HepG2 (cell line): Measurements from ENCODE around the gene PPP1R18. TPM values are rescaled to one million over a fixed set of nuclear protein-coding genes. Genes with fewer than 3 reads are reported as not detected.

Experiments used
- BATF2 ChIP-seq: sonication (generic); formaldehyde crosslinking; IDR thresholded peaks from 2 replicates; pipeline ENCODE4 v1.8.0; 2022; ENCODE audit warnings: mild to moderate bottlenecking, missing genetic modification reagents, moderate library complexity
- CENPT ChIP-seq: sonication (generic); formaldehyde crosslinking; IDR thresholded peaks from 2 replicates; pipeline ENCODE4 v1.8.0; 2022; ENCODE audit warnings: low read depth, mild to moderate bottlenecking, moderate library complexity, missing genetic modification reagents
- GATA4 ChIP-seq: sonication (generic); IDR thresholded peaks from 2 replicates; pipeline ENCODE4 v1.6.1; 2016; ENCODE audit warnings: antibody characterized with exemption, low read depth, borderline replicate concordance
- GATAD1 ChIP-seq: IDR thresholded peaks from 2 replicates; pipeline ENCODE4 v1.6.1; 2016; ENCODE audit warnings: missing genetic modification reagents, missing compliant biosample characterization
- GZF1 ChIP-seq: sonication (generic); formaldehyde crosslinking; IDR thresholded peaks from 2 replicates; pipeline ENCODE4 v1.5.1; 2020; ENCODE audit warnings: mild to moderate bottlenecking, missing genetic modification reagents
- LBX2 ChIP-seq: sonication (generic); formaldehyde crosslinking; IDR thresholded peaks from 2 replicates; pipeline ENCODE4 v1.5.0; 2020; ENCODE audit warnings: missing genetic modification reagents, mild to moderate bottlenecking, borderline replicate concordance
- TFAP4 ChIP-seq: sonication (generic); IDR thresholded peaks from 2 replicates; pipeline ENCODE4 v1.6.1; 2016; ENCODE audit warnings: low read depth, borderline replicate concordance
- TSC22D2 ChIP-seq: sonication (generic); formaldehyde crosslinking; IDR thresholded peaks from 2 replicates; pipeline ENCODE4 v1.5.1; 2020; ENCODE audit warnings: missing genetic modification reagents, mild to moderate bottlenecking, borderline replicate concordance
- ZNF563 ChIP-seq: sonication (generic); formaldehyde crosslinking; IDR thresholded peaks from 2 replicates; pipeline ENCODE4 v1.8.0; 2022; ENCODE audit warnings: mild to moderate bottlenecking, moderate library complexity, missing genetic modification reagents
- polyA plus RNA-seq, 8 experiments: library from polyadenylated mRNA; depleted of rRNA in 3 of 8; stranded (reverse) in 7 of 8; unstranded in 1 of 8; fragments of >200 nt; fragmentation: Illumina TruSeq in 4 of 8; extraction: Trizol in 4 of 8; gene quantifications; 2 replicates each; pipeline versions ENCODE4 v1.2.1 to v1.2.3, GENCODE V29; 2011 to 2016; ENCODE audit warnings: low read depth in 4 of 8, missing spikeins in 1 of 8, mixed read lengths in 1 of 8; ENCODE audit not compliant: insufficient read depth in 1 of 8
- total RNA-seq, 5 experiments: library from RNA; depleted of rRNA; stranded (reverse); fragments of >200 nt; fragmentation: Illumina TruSeq; extraction: Trizol; gene quantifications; 2 replicates each; pipeline ENCODE4 v1.2.3, GENCODE V29; 2016; ENCODE audit warnings: low read depth in 1 of 5
- TF ChIP-seq, protein P1 (sequence below): sonication (generic); formaldehyde crosslinking; conservative IDR thresholded peaks from 2 replicates; pipeline ENCODE4 v1.4.0; 2020; ENCODE audit warnings: mild to moderate bottlenecking, missing genetic modification reagents, moderate library complexity
- TF ChIP-seq, protein P2 (sequence below): sonication (generic); formaldehyde crosslinking; IDR thresholded peaks from 2 replicates; pipeline ENCODE4 v1.5.1; 2020; ENCODE audit warnings: mild to moderate bottlenecking, missing genetic modification reagents, moderate library complexity

Gene PPP1R18
- total and polyA plus RNA-seq, 2 of the 13 experiments (the other 11 are each of a cell fraction or from before 2014, with no cell fraction given) = 4.9 to 9.2 TPM

GRCh38 chr6:30654798-30655742 lies 31.4 kb downstream of the PPP1R18 start (continued):
- TF ChIP-seq, protein P1, sequence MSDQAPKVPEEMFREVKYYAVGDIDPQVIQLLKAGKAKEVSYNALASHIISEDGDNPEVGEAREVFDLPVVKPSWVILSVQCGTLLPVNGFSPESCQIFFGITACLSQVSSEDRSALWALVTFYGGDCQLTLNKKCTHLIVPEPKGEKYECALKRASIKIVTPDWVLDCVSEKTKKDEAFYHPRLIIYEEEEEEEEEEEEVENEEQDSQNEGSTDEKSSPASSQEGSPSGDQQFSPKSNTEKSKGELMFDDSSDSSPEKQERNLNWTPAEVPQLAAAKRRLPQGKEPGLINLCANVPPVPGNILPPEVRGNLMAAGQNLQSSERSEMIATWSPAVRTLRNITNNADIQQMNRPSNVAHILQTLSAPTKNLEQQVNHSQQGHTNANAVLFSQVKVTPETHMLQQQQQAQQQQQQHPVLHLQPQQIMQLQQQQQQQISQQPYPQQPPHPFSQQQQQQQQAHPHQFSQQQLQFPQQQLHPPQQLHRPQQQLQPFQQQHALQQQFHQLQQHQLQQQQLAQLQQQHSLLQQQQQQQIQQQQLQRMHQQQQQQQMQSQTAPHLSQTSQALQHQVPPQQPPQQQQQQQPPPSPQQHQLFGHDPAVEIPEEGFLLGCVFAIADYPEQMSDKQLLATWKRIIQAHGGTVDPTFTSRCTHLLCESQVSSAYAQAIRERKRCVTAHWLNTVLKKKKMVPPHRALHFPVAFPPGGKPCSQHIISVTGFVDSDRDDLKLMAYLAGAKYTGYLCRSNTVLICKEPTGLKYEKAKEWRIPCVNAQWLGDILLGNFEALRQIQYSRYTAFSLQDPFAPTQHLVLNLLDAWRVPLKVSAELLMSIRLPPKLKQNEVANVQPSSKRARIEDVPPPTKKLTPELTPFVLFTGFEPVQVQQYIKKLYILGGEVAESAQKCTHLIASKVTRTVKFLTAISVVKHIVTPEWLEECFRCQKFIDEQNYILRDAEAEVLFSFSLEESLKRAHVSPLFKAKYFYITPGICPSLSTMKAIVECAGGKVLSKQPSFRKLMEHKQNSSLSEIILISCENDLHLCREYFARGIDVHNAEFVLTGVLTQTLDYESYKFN (CRISPR knock-in tag) = peak; percentile 99
- no peak for TF ChIP-seq ZNF563 (CRISPR knock-in tag)
- TF ChIP-seq TFAP4 = peak; percentile 98
- no peak for TF ChIP-seq BATF2 (CRISPR knock-in tag)
- no peak for TF ChIP-seq GATA4
- no peak; the same call in 1 of the 2 replicates for TF ChIP-seq LBX2 (CRISPR knock-in tag)
- TF ChIP-seq, protein P2, sequence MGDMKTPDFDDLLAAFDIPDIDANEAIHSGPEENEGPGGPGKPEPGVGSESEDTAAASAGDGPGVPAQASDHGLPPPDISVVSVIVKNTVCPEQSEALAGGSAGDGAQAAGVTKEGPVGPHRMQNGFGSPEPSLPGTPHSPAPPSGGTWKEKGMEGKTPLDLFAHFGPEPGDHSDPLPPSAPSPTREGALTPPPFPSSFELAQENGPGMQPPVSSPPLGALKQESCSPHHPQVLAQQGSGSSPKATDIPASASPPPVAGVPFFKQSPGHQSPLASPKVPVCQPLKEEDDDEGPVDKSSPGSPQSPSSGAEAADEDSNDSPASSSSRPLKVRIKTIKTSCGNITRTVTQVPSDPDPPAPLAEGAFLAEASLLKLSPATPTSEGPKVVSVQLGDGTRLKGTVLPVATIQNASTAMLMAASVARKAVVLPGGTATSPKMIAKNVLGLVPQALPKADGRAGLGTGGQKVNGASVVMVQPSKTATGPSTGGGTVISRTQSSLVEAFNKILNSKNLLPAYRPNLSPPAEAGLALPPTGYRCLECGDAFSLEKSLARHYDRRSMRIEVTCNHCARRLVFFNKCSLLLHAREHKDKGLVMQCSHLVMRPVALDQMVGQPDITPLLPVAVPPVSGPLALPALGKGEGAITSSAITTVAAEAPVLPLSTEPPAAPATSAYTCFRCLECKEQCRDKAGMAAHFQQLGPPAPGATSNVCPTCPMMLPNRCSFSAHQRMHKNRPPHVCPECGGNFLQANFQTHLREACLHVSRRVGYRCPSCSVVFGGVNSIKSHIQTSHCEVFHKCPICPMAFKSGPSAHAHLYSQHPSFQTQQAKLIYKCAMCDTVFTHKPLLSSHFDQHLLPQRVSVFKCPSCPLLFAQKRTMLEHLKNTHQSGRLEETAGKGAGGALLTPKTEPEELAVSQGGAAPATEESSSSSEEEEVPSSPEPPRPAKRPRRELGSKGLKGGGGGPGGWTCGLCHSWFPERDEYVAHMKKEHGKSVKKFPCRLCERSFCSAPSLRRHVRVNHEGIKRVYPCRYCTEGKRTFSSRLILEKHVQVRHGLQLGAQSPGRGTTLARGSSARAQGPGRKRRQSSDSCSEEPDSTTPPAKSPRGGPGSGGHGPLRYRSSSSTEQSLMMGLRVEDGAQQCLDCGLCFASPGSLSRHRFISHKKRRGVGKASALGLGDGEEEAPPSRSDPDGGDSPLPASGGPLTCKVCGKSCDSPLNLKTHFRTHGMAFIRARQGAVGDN (CRISPR knock-in tag) = peak; percentile 80
- no peak for TF ChIP-seq CENPT
- no peak for TF ChIP-seq GZF1 (CRISPR knock-in tag)
- TF ChIP-seq GATAD1 = peak; percentile 83
- no peak; the same call in 1 of the 2 replicates for TF ChIP-seq TSC22D2 (CRISPR knock-in tag)
